HAP-1 (cell line): ENCODE results near the gene THADA.

Experiments
- DNase-seq, 2 experiments: peaks; one replicate each; pipeline ENCODE4 v3.0.0-alpha.2; 2016 to 2020; ENCODE audit warnings: low spot score in 2 of 2
- H3K27me3 ChIP-seq: fragments of 250-450 bp; sonication (Bioruptor Pico); 2 replicates; pipeline ENCODE4 v1.5.1; 2020; ENCODE audit warnings: low read depth, mild to moderate bottlenecking, moderate library complexity
- H3K36me3 ChIP-seq: fragments of 250-450 bp; sonication (Bioruptor Pico); replicated peaks from 2 replicates; pipeline ENCODE4 v1.5.1; 2020; ENCODE audit warnings: mild to moderate bottlenecking
- H3K4me1 ChIP-seq: fragments of 250-450 bp; sonication (Bioruptor Pico); 2 replicates; pipeline ENCODE4 v1.5.1; 2020; ENCODE audit warnings: mild to moderate bottlenecking
- H3K4me3 ChIP-seq: fragments of 250-450 bp; sonication (Bioruptor Pico); 2 replicates; pipeline ENCODE4 v1.5.1; 2020; ENCODE audit warnings: mild to moderate bottlenecking, moderate library complexity
- H3K9me3 ChIP-seq: fragments of 250-450 bp; sonication (Bioruptor Pico); 2 replicates; pipeline ENCODE4 v1.5.1; 2020; ENCODE audit warnings: mild to moderate bottlenecking, moderate library complexity
- in situ Hi-C: fragments of 300-500 bp; cut with MboI; formaldehyde crosslinking; loops from 3 replicates; pipeline ENCODE4 v1.14.3; 2020; ENCODE audit warnings: low sequenced_read_pairs, inconsistent platforms, mixed read lengths

THADA gene

GRCh38 chr2:43278564-43279220 lies 317.1 kb downstream of the THADA start:
- no peaks in the 10 kb centered on the region; the same call in 1 of the 2 replicates for H3K9me3 ChIP-seq
- no peaks in the 10 kb centered on the region for H3K4me1 ChIP-seq
- DNase-seq, result no peak
- in situ Hi-C loops, result no loop called here
- no peaks in the 10 kb centered on the region for H3K27me3 ChIP-seq
- H3K4me3 ChIP-seq, result no peak overlapping the region
- H3K36me3 ChIP-seq, result no peaks in the 10 kb centered on the region; the same call in none of the 2 replicates

GRCh38 chr2:43276962-43277391 lies 318.9 kb downstream of the THADA start:
- in situ Hi-C loops, result no loop called here
- Histone ChIP-seq H3K4me3 (no peak overlapping the region), H3K27me3 (no peaks in the 10 kb centered on the region), H3K36me3 (no peaks in the 10 kb centered on the region; the same call in 1 of the 2 replicates), H3K4me1 (no peaks in the 10 kb centered on the region), H3K9me3 (no peaks in the 10 kb centered on the region)
- DNase-seq, result no peak

- Histone ChIP-seq H3K4me3 (no peak overlapping the region), H3K4me1 (no peaks in the 10 kb centered on the region), H3K27me3 (no peaks in the 10 kb centered on the region), H3K36me3 (no peaks in the 10 kb centered on the region; the same call in 1 of the 2 replicates), H3K9me3 (no peaks in the 10 kb centered on the region)
- in situ Hi-C loops, result no loop called here
- DNase-seq, result no peak
Observed at GRCh38 chr2:43276266-43276941, 319.4 kb downstream of the THADA start.

GRCh38 chr2:43274721-43275120 lies 321.1 kb downstream of the THADA start:
- H3K36me3 ChIP-seq, result no peaks in the 10 kb centered on the region; the same call in 1 of the 2 replicates
- no peaks in the 10 kb centered on the region for H3K9me3 ChIP-seq
- no peaks in the 10 kb centered on the region for H3K4me1 ChIP-seq
- DNase-seq, result no peak
- H3K27me3 ChIP-seq, result no peaks in the 10 kb centered on the region
- no peak overlapping the region for H3K4me3 ChIP-seq
- in situ Hi-C loops, result no loop called here

- in situ Hi-C loops, result no loop called here
- no peak overlapping the region for H3K4me3 ChIP-seq
Observed at GRCh38 chr2:43274055-43274454, 321.8 kb downstream of the THADA start.

GRCh38 chr2:43273529-43273928 lies 322.3 kb downstream of the THADA start:
- no peak overlapping the region for H3K4me3 ChIP-seq
- H3K27me3 ChIP-seq, result no peaks in the 10 kb centered on the region
- DNase-seq, result no peak
- H3K9me3 ChIP-seq, result no peaks in the 10 kb centered on the region
- in situ Hi-C loops, result no loop called here
- H3K4me1 ChIP-seq, result no peaks in the 10 kb centered on the region
- no peaks in the 10 kb centered on the region for H3K36me3 ChIP-seq

More at GRCh38 chr2:43274055-43274454, 321.8 kb downstream of the THADA start:
- no peaks in the 10 kb centered on the region for H3K4me1 ChIP-seq
- H3K9me3 ChIP-seq, result no peaks in the 10 kb centered on the region
- H3K36me3 ChIP-seq, result no peaks in the 10 kb centered on the region
- no peak for DNase-seq
- no peaks in the 10 kb centered on the region for H3K27me3 ChIP-seq

GRCh38 chr2:43270930-43271615 lies 324.8 kb downstream of the THADA start:
- DNase-seq, result no peak
- no peaks in the 10 kb centered on the region for H3K36me3 ChIP-seq
- in situ Hi-C loops, result no loop called here
- H3K27me3 ChIP-seq, result no peaks in the 10 kb centered on the region
- H3K4me3 ChIP-seq, result no peak overlapping the region
- H3K9me3 ChIP-seq, result no peaks in the 10 kb centered on the region
- H3K4me1 ChIP-seq, result no peaks in the 10 kb centered on the region

GRCh38 chr2:43270461-43270860 lies 325.4 kb downstream of the THADA start:
- H3K27me3 ChIP-seq, result no peaks in the 10 kb centered on the region
- no peaks in the 10 kb centered on the region for H3K36me3 ChIP-seq
- no peak overlapping the region for H3K4me3 ChIP-seq
- in situ Hi-C loops, result no loop called here
- H3K4me1 ChIP-seq, result no peaks in the 10 kb centered on the region
- no peaks in the 10 kb centered on the region for H3K9me3 ChIP-seq
- DNase-seq, result no peak

GRCh38 chr2:43269706-43270105 lies 326.1 kb downstream of the THADA start:
- DNase-seq, result no peak
- Histone ChIP-seq H3K4me3 (no peak overlapping the region), H3K27me3 (no peaks in the 10 kb centered on the region), H3K36me3 (no peaks in the 10 kb centered on the region), H3K4me1 (no peaks in the 10 kb centered on the region), H3K9me3 (no peaks in the 10 kb centered on the region)
- in situ Hi-C loops, result no loop called here

- DNase-seq, result no peak
- H3K4me3 ChIP-seq, result no peak overlapping the region
- H3K36me3 ChIP-seq, result no peaks in the 10 kb centered on the region
- no peaks in the 10 kb centered on the region for H3K9me3 ChIP-seq
- H3K4me1 ChIP-seq, result no peaks in the 10 kb centered on the region
- no peaks in the 10 kb centered on the region for H3K27me3 ChIP-seq
- in situ Hi-C loops, result no loop called here
Observed at GRCh38 chr2:43269074-43269572, 326.7 kb downstream of the THADA start.

- no peaks in the 10 kb centered on the region for H3K36me3 ChIP-seq
- no peaks in the 10 kb centered on the region for H3K9me3 ChIP-seq
- no peak overlapping the region for H3K4me3 ChIP-seq
- in situ Hi-C loops, result no loop called here
- H3K4me1 ChIP-seq, result no peaks in the 10 kb centered on the region
- H3K27me3 ChIP-seq, result no peaks in the 10 kb centered on the region
- no peak for DNase-seq
Observed at GRCh38 chr2:43268066-43268953, 327.5 kb downstream of the THADA start.

- Histone ChIP-seq H3K4me1 (no peaks in the 10 kb centered on the region), H3K4me3 (no peak overlapping the region), H3K36me3 (no peaks in the 10 kb centered on the region), H3K9me3 (no peaks in the 10 kb centered on the region), H3K27me3 (no peaks in the 10 kb centered on the region)
- DNase-seq, result no peak
- in situ Hi-C loops, result no loop called here
Observed at GRCh38 chr2:43267381-43267780, 328.5 kb downstream of the THADA start.

GRCh38 chr2:43266711-43267111 lies 329.1 kb downstream of the THADA start:
- no peaks in the 10 kb centered on the region for H3K4me1 ChIP-seq
- no peaks in the 10 kb centered on the region for H3K9me3 ChIP-seq
- no peaks in the 10 kb centered on the region for H3K27me3 ChIP-seq
- H3K36me3 ChIP-seq, result no peaks in the 10 kb centered on the region
- H3K4me3 ChIP-seq, result no peak overlapping the region
- DNase-seq, result no peak
- in situ Hi-C loops, result no loop called here
